NCI-H345 treated with DMSO at 0.1 percent for 48 hours (cell line): ENCODE measurements around the gene BTBD19.
"Not testable (repeated sequence)": the region's sequence is repeated elsewhere in the genome, so short reads cannot be mapped to it uniquely, and the experiment has no call there.

Experiments
- DNase-seq: peaks from one replicate; lab custom pipeline; 2025; ENCODE audit not compliant: unreplicated experiment; lab: John Stamatoyannopoulos, UW

Gene BTBD19, protein sequence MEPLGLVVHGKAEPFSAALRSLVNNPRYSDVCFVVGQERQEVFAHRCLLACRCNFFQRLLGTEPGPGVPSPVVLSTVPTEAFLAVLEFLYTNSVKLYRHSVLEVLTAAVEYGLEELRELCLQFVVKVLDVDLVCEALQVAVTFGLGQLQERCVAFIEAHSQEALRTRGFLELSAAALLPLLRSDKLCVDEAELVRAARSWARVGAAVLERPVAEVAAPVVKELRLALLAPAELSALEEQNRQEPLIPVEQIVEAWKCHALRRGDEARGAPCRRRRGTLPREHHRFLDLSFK

DNA sequence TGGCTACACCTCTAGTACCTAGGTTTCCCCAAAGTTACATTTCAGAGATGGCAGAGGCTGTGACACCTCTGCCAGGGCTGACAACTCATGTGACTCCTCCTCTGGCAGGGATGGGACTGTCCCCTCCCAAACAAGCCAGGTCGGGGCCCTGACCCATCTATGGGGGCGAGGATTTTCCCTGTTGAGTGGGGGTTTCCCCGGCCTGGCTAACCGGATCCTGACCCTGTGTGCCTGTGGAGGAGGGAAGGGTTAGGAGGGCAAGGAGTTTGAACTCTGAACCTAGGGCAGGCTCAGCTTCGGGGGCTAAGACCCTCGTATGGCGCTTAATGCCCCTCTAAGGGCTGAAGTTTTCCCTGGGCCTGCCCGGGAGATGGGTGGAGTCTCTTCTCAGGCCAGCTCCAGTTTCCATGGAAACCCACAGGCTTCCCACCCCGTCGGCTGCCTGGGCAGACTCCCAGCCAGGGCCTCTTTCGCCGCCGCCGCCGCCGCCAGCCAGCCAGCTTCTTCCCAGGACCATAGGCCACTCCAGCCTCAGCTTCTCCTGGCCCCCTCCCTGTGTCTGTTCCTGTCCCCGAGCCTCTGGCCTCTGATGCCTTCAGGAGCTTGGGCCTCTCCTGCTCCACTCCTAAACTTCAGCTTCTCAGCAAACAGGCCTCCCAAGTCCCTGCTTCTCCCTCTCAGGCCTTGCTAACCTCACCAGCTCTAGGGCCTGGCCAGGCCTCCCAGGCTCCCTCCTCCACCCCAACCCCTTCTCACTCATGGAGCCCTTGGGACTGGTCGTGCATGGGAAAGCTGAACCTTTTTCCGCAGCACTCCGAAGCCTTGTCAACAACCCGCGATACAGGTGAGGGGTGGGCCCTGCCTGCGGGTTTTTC lies at the start of gene BTBD19:
Gene BTBD19, plus strand, starts transcription at position 461 of the 875 bp plus-strand sequence. Its CDS starts 298 bp downstream, at position 759.
- no peak for DNase-seq

- DNase-seq, result no peak
Observed at GRCh38 chr1:44759077-44759476, 49.2 kb upstream of the BTBD19 start.

- DNase-seq, result no peak
Observed at GRCh38 chr1:44760876-44761275, 47.4 kb upstream of the BTBD19 start.

- DNase-seq, result not testable (repeated sequence)
Observed at GRCh38 chr1:44766421-44766820, 41.9 kb upstream of the BTBD19 start.

DNA sequence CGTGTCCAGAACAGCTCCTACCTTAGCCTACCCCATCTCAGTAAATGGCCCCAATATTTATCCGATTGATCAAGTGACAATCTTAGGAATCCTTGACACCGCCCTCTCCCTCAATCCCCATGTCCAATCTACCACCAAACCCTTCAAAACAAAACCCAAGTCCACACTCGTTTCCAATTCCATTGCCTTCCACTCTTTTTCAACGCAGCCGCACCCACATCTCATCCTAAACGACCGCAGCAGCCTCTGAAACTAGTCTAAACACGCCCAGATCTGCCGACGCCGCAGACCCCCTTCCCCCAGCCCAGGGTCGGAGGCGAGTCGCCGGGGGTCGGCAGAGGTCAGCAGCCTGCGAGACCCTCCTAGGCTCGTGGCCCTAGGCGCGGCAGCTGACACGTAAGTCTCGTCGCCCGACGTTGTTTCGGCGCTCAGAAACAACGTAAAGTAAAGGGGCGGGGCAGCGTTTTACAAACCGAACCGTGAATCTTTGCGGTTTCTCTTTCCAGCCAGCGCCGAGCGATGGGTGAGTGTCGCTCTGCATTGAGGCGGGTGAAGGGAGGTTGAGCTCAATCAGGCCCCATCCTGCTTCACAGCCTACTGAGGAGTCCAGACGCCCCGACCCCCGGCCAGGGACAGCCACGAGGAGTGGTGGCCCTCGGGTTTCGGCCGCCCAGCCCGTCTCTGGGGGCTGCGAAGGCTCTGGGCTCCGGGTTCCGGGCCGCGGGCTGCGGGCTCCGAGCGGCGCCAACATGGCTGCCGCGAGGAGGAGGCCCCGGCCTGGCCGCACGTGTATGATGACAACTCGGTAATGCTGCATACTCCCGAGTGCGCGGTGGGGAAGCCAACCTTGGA lies 33.0 kb upstream of the BTBD19 start, which contains the start of gene RPS8:
Gene RPS8, plus strand, starts transcription at position 463 of the 852 bp plus-strand sequence. Its CDS starts 57 bp downstream, at position 520.
- peak; percentile 83 for DNase-seq

DNA sequence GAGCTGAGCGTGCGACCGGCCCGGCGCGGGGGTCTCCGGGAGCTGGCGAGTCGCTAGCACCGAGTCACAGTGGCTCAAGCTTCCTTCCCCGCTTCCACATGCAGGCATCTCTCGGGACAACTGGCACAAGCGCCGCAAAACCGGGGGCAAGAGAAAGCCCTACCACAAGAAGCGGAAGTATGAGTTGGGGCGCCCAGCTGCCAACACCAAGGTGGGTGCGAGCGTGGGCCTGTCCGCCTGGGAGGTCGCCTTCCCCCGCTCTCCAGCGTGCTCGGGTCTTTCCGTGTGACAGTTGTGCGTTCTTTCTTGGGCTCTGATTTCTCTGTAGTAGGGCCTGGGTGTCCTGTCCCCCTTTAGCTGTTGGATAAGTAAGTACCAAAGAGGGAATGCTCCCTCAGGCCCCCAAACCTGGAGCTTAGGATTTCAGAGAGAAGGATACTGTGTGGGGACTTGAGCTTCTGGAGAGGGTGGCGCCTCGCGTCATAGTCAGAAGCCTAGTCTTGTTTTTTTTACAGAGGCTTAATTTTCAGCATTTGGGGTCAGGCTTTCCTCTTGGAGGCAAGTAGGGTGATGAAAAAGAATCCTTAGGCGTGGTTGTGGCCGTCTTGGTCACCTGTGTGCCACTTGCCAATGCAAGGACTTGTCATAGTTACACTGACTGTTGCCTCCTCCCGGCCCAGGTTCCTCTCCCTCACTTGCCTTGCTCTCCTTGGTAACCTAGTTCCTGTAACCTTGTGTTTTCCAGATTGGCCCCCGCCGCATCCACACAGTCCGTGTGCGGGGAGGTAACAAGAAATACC lies 32.2 kb upstream of the BTBD19 start:
- no peak for DNase-seq

DNA sequence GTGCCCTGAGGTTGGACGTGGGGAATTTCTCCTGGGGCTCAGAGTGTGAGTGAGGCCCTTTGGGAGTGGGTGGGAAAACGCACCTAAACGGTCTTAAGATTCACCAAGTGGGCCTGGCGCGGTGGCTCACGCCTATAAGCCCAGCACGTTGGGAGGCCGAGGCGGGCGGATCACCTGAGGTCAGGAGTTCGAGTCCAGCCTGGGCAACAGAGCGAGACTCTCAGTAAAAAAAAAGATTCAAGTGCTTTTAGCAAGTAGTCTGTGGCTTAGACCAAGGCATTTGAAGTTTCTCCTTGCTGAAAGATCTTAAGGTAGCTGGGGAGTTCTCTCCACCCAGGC lies 31.6 kb upstream of the BTBD19 start:
- DNase-seq, result no peak

DNA sequence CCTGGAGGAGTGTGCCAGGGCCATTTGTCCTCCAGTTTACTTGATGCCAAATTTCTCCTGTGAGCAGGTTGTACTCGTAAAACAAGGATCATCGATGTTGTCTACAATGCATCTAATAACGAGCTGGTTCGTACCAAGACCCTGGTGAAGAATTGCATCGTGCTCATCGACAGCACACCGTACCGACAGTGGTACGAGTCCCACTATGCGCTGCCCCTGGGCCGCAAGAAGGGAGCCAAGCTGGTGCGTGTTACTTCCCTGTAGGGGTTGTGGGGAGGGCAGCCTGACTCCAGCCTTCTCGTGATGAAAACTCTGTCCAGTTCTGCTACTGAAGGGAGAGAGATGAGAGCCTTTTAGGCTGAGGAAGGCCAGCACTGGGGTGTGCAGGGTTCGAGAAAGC lies 30.8 kb upstream of the BTBD19 start:
- no peak for DNase-seq

- DNase-seq, result no peak
Observed at GRCh38 chr1:44777969-44778635, 30.2 kb upstream of the BTBD19 start.

- DNase-seq, result no peak
Observed at GRCh38 chr1:44778705-44779576, 29.4 kb upstream of the BTBD19 start.

GRCh38 chr1:44780583-44781121 lies 27.7 kb upstream of the BTBD19 start:
- no peak for DNase-seq

DNA sequence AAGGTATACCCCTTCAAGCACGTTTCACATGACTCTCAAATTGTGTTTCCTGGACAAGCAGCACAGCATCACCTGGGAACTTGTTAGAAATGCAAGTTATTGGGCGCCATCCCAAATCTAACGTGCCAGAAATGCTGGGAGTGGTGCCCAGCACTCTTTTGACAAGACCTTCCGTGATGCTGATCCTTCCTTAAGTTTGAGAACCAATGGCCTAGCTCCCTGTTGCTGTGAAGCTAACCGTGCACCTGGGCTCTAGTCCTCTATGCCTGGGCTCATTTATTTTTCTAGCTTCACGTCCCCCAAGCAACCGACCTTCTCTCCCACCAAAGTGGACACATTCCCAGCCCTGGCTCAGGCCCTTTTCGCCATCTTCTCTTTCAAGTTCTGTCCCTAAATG lies 24.6 kb upstream of the BTBD19 start:
- no peak for DNase-seq

GRCh38 chr1:44784094-44785028 lies 24.0 kb upstream of the BTBD19 start:
- DNase-seq, result no peak

GRCh38 chr1:44785029-44785380 lies 23.3 kb upstream of the BTBD19 start:
- no peak for DNase-seq

DNA sequence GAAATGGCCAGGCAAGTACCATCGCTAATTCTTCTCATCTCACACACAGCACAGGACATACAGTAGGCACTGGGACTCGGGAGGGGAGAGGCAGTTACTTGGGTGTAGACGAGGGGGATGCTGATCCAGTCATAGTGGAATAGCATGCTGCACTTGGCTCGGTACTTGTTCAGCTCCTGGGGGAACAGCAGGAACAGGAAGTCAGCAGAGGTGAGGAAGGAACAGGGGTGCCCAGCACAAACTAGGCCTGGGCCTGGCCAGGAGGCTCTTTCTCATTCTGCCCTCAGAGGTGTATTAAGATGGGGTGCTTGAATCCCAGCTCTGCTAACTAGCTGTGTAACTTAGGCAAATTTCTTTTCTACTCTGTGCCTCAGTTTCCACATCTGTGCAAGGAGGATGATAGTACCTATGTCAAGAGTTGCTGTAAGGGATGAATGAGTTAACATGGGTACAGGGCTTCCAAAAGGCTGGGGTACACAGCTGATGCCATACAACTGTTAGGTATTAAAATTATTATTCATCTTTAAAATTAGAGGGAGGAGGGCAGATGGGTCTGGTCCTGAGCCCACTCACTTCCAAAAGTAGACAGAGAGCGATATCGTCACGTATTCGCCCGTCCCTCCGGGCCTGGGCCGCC lies 22.7 kb upstream of the BTBD19 start:
- DNase-seq, result no peak

DNA sequence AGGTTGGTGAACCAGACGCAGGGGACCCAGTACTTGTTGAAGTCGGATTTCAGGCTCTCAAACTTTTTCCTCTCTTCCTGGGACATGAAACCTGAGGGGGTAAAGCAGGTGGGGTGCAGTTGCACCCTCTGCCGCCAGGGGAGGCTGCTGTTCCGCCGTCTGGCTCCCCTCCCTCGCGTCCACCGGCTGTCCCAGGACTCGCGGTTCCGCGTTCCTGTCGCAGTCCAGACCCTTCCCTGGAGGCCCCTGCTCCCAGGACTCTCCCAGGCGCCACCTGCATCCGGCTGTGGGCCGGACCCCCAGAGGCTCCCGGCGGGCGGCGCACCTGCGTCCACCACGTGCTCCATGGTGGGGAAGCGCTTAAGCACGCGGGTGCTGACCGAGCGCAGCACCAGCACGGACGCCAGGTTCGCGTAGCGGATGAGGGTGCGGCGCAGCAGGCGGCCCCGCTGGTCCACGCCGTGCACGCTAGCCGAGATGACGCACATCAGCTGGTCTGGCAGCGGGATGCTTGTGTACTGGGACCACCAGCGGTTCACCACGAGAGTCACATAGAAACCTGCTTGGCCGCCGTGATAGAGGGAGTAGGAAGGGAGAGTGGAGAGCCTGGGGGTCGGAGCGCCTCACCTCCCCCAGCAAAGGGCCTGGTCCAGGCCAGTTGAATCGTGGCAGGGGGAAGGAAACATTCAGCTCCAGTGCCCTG lies 22.0 kb upstream of the BTBD19 start:
- DNase-seq, result no peak
